A549 (cell line): ENCODE measurements around the gene SLC35D1. TPM values are rescaled to one million over a fixed set of nuclear protein-coding genes. Genes with fewer than 3 reads are reported as not detected.
A peak's percentile ranks its signal among the peaks of the same experiment; 100 is the strongest.

Experiments
- ATAC-seq, 2 experiments: fragments of 200-7000 bp in 1 of 2; fragments of >200 bp in 1 of 2; cut with Nextera tagmentation in 1 of 2; cut with Tn5 transposase in 1 of 2; 3 replicates each; pipeline versions ENCODE4 v1.8.0 to v1.9.1; 2018 to 2020; ENCODE audit warnings: mild to moderate bottlenecking in 1 of 2, moderate library complexity in 1 of 2
- CTCF ChIA-PET: fragments of 300-600 bp; sonication (Branson Sonifier 250); formaldehyde crosslinking; extraction: SDS; loops from one replicate; lab custom pipeline; 2021; ENCODE audit warnings: antibody characterized with exemption, inconsistent platforms; lab: Yijun Ruan, JAX
- POLR2A ChIA-PET: fragments of 350-600 bp; formaldehyde crosslinking; extraction: SDS; loops from one replicate; lab custom pipeline; 2021; ENCODE audit warnings: antibody characterized with exemption, inconsistent platforms; lab: Yijun Ruan, JAX
- DNase-seq, 2 experiments: peaks; one replicate each; pipeline versions ENCODE4 v3.0.0 to v3.0.0-alpha.2; 2011 to 2016; ENCODE audit warnings: low read depth in 1 of 2, low spot score in 1 of 2
- FAIRE-seq: peaks from 2 replicates; lab custom pipeline; 2011; peaks lifted over from hg19 to GRCh38; lab: Jason Lieb, UNC
- H3K27ac ChIP-seq, 2 experiments: fragments of >200 bp; sonication (Bioruptor Twin); formaldehyde crosslinking; 3 replicates each; pipeline ENCODE4 v1.5.1; 2016 to 2017
- H3K4me1 ChIP-seq: fragments of >200 bp; sonication (Bioruptor Twin); formaldehyde crosslinking; 3 replicates; pipeline ENCODE4 v1.6.1; 2016
- H3K4me2 ChIP-seq: fragments of >200 bp; sonication (Bioruptor Twin); formaldehyde crosslinking; 3 replicates; pipeline ENCODE4 v1.6.1; 2016
- H3K4me3 ChIP-seq: fragments of >200 bp; sonication (Bioruptor Twin); formaldehyde crosslinking; 3 replicates; pipeline ENCODE4 v1.5.1; 2016
- H3K9me3 ChIP-seq: fragments of >200 bp; sonication (Bioruptor Twin); formaldehyde crosslinking; 3 replicates; pipeline ENCODE4 v1.6.1; 2016
- CBX2 ChIP-seq: fragments of 200-600 bp; sonication (generic); IDR thresholded peaks from 2 replicates; pipeline ENCODE4 v1.6.1; 2016; ENCODE audit warnings: low read depth, mild to moderate bottlenecking, borderline replicate concordance
- CEBPB ChIP-seq, 2 experiments: fragments of >200 bp in 1 of 2; sonication (Bioruptor Twin) in 1 of 2; formaldehyde crosslinking in 1 of 2; IDR thresholded peaks; 2 replicates each; pipeline ENCODE4 v1.6.1; 2012 to 2016
- CHD4 ChIP-seq: fragments of 200-600 bp; sonication (generic); IDR thresholded peaks from 2 replicates; pipeline ENCODE4 v1.6.1; 2016; ENCODE audit warnings: antibody characterized with exemption, mild to moderate bottlenecking, borderline replicate concordance
- EHF ChIP-seq: fragments of 250-450 bp; sonication (Bioruptor Pico); IDR thresholded peaks from 2 replicates; pipeline ENCODE4 v1.5.0; 2020; ENCODE audit warnings: mild to moderate bottlenecking
- FOSL2 ChIP-seq, 2 experiments: fragments of 450-650 bp in 1 of 2; fragments of >200 bp in 1 of 2; sonication (Bioruptor Twin) in 1 of 2; formaldehyde crosslinking; IDR thresholded peaks; 2 replicates each; pipeline versions ENCODE4 v1.5.0 to v1.6.1; 2016 to 2020; ENCODE audit warnings: mild to moderate bottlenecking in 1 of 2, moderate library complexity in 1 of 2
- GATA3 ChIP-seq: IDR thresholded peaks from 2 replicates; pipeline ENCODE4 v1.6.1; 2012; ENCODE audit warnings: borderline replicate concordance
- HOXB13 ChIP-seq: fragments of 250-450 bp; sonication (Bioruptor Pico); IDR thresholded peaks from 2 replicates; pipeline ENCODE4 v1.5.0; 2020; ENCODE audit warnings: low read depth, mild to moderate bottlenecking, moderate library complexity
- JUNB ChIP-seq: fragments of >200 bp; sonication (Bioruptor Twin); formaldehyde crosslinking; IDR thresholded peaks from 2 replicates; pipeline ENCODE4 v1.6.1; 2016
- MAFK ChIP-seq: fragments of 450-650 bp; IDR thresholded peaks from 2 replicates; pipeline ENCODE4 v1.6.1; 2014; ENCODE audit not compliant: partially characterized antibody
- MAZ ChIP-seq: fragments of 150-350 bp; IDR thresholded peaks from 2 replicates; pipeline ENCODE4 v1.6.1; 2014; ENCODE audit warnings: antibody characterized with exemption, low read depth, low read length, borderline replicate concordance
- PHF8 ChIP-seq: fragments of 200-600 bp; sonication (generic); IDR thresholded peaks from 2 replicates; pipeline ENCODE4 v1.6.1; 2016; ENCODE audit warnings: low read depth, mild to moderate bottlenecking, antibody characterized with exemption, moderate library complexity, borderline replicate concordance
- SMC3 ChIP-seq: fragments of >200 bp; sonication (Bioruptor Twin); formaldehyde crosslinking; IDR thresholded peaks from 3 replicates; pipeline ENCODE4 v1.6.1; 2018; ENCODE audit warnings: inconsistent platforms
- ZFP36 ChIP-seq: fragments of 450-650 bp; IDR thresholded peaks from 2 replicates; pipeline ENCODE4 v1.6.1; 2014; ENCODE audit warnings: borderline replicate concordance; ENCODE audit not compliant: partially characterized antibody
- ZSCAN20 ChIP-seq: fragments of 250-450 bp; sonication (Bioruptor Pico); IDR thresholded peaks from 2 replicates; pipeline ENCODE4 v1.8.0; 2022; ENCODE audit warnings: mild to moderate bottlenecking, moderate library complexity
- WGBS: methylation state at CpG from one replicate; pipeline ENCODE4 v1.1.6; 2017; ENCODE audit errors: missing lambda C conversion rate; 5-methylcytosine and 5-hydroxymethylcytosine counted together
- polyA plus RNA-seq, 4 experiments: library from polyadenylated mRNA; depleted of rRNA in 3 of 4; stranded (reverse); fragments of >200 nt; fragmentation: RNase III in 1 of 4; extraction: RNeasy Plus Mini Kit Qiagen cat#74134 plus additional on column Dnase treatment in 1 of 4; gene quantifications; 2 replicates in 3 of 4; 3 replicates in 1 of 4; pipeline ENCODE4 v1.2.3, GENCODE V29; 2011 to 2017
- TF ChIP-seq, protein P1 (sequence below): IDR thresholded peaks from 2 replicates; pipeline ENCODE4 v1.6.1; 2012; ENCODE audit warnings: low read depth, borderline replicate concordance
- TF ChIP-seq, protein P2 (sequence below): fragments of 150-350 bp; IDR thresholded peaks from 2 replicates; pipeline ENCODE4 v1.6.1; 2014; ENCODE audit warnings: low read depth, mild to moderate bottlenecking, low read length
- TF ChIP-seq, protein P3 (sequence below): fragments of 250-450 bp; sonication (Bioruptor Pico); IDR thresholded peaks from 2 replicates; pipeline ENCODE4 v1.5.0; 2020; ENCODE audit warnings: low read depth, mild to moderate bottlenecking, moderate library complexity
- TF ChIP-seq, protein P4 (sequence below): IDR thresholded peaks from 2 replicates; pipeline ENCODE4 v1.6.1; 2012
- TF ChIP-seq, protein P5 (sequence below): fragments of >200 bp; sonication (Bioruptor Twin); formaldehyde crosslinking; IDR thresholded peaks from 3 replicates; pipeline ENCODE4 v1.5.1; 2016
- TF ChIP-seq, protein P6 (sequence below): fragments of 250-450 bp; sonication (Bioruptor Pico); IDR thresholded peaks from 2 replicates; pipeline ENCODE4 v1.5.0; 2021; ENCODE audit warnings: mild to moderate bottlenecking, moderate library complexity, borderline replicate concordance
- TF ChIP-seq, protein P7 (sequence below): IDR thresholded peaks from 2 replicates; pipeline ENCODE4 v1.6.1; 2012

The SLC35D1 gene
- polyA plus RNA-seq, 2 of the 4 experiments (the other 2 are of a cell fraction): 5.2 to 12.9 TPM

DNA sequence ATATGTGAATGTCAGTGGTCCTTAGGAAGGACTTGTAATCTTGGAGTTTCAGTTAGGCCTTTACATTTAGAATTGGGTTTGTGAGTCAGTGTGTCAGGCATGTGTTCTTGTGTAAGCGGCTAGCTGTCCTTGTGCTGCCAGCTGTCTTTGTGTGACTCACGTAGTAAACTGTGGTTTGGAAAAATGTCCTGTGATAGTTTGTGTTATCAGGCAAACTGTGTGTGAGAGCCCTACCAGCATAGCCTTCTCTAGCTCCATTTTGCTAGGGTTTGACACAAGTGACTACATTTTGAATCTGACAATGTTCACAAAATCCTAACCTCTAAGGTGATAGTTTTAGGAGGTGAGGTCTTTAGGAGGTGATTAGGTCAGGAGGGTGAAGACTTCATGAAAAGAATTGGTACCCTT, 6.9 kb upstream of the SLC35D1 start:
- H3K4me2 ChIP-seq: peak overlapping the region; percentile 32
- peaks cover 19% of the 10 kb centered on the region for H3K4me1 ChIP-seq
- ChIA-PET POLR2A (interaction anchor here (1.1 kb wide), 1 partner anchor 102 kb away, joined by 3 read pairs; no protein-coding TSS in a partner anchor), CTCF (interaction anchor here (0.7 to 1.9 kb wide), 2 partner anchors 14 to 88 kb away, joined by 3 to 6 read pairs; no protein-coding TSS in a partner anchor)
- ATAC-seq (peak; percentile 84 to 94), DNase-seq (peak; percentile 32 to 60), FAIRE-seq (no peak)
- peak overlapping the region in 1 of 2 experiments; percentile 46; a peak in 2 of 6 replicates for H3K27ac ChIP-seq
- TF ChIP-seq GATA3: peak; percentile 25; the same call in 1 of the 2 replicates
- TF ChIP-seq FOSL2 (IDR thresholded peaks at IDR 0.05): peak; percentile 38; the same call in 1 of the 2 replicates
- TF ChIP-seq FOSL2 (CRISPR knock-in tag; IDR thresholded peaks at IDR 0.05): peak; percentile 84
- TF ChIP-seq, protein P1, sequence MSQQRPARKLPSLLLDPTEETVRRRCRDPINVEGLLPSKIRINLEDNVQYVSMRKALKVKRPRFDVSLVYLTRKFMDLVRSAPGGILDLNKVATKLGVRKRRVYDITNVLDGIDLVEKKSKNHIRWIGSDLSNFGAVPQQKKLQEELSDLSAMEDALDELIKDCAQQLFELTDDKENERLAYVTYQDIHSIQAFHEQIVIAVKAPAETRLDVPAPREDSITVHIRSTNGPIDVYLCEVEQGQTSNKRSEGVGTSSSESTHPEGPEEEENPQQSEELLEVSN: no peak
- TF ChIP-seq, protein P2, sequence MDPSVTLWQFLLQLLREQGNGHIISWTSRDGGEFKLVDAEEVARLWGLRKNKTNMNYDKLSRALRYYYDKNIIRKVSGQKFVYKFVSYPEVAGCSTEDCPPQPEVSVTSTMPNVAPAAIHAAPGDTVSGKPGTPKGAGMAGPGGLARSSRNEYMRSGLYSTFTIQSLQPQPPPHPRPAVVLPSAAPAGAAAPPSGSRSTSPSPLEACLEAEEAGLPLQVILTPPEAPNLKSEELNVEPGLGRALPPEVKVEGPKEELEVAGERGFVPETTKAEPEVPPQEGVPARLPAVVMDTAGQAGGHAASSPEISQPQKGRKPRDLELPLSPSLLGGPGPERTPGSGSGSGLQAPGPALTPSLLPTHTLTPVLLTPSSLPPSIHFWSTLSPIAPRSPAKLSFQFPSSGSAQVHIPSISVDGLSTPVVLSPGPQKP: no peak
- TF ChIP-seq CBX2: no peak
- TF ChIP-seq ZFP36: no peak
- TF ChIP-seq ZSCAN20 (CRISPR knock-in tag): no peak
- TF ChIP-seq, protein P3, sequence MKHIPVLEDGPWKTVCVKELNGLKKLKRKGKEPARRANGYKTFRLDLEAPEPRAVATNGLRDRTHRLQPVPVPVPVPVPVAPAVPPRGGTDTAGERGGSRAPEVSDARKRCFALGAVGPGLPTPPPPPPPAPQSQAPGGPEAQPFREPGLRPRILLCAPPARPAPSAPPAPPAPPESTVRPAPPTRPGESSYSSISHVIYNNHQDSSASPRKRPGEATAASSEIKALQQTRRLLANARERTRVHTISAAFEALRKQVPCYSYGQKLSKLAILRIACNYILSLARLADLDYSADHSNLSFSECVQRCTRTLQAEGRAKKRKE (CRISPR knock-in tag): peak; percentile 52; the same call in 1 of the 2 replicates
- peak in 1 of 2 experiments; percentile 84; a peak in 3 of 4 replicates for TF ChIP-seq CEBPB (IDR thresholded peaks at IDR 0.05)
- TF ChIP-seq, protein P4, sequence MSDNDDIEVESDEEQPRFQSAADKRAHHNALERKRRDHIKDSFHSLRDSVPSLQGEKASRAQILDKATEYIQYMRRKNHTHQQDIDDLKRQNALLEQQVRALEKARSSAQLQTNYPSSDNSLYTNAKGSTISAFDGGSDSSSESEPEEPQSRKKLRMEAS: 0 out of 2 replicates have a peak, but pooled peaks have one; percentile 18
- TF ChIP-seq JUNB: 0 out of 2 replicates have a peak, but pooled peaks have one; percentile 33
- no peak overlapping the region for H3K4me3 ChIP-seq
- 5% methylated on average over 2 of the region's 2 CpGs for WGBS
- H3K9me3 ChIP-seq: no peaks in the 10 kb centered on the region

DNA sequence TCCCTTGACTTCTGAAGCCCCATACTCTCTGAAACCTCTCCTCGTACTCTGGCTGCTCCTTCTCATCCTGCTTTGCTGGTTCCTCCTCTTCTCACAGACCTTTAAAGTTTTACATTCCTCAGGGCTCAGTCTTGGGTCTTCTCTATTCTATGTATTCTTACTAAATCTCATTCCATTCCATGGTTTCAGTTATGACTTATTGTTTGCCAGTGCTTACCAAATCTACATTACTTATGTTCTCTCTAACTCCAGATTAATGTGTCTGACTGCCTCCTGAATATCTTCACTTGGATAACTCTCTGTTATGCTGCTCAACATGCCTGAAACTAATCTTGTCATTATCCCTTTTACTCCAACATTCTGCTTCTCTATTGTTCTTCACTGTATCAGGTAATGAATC, 5.4 kb upstream of the SLC35D1 start:
- 70% methylated on average over 1 of the region's 1 CpG for WGBS
- CTCF ChIA-PET: interaction anchor here (1.0 to 1.5 kb wide), 2 partner anchors 15 to 153 kb away, joined by 3 read pairs; no protein-coding TSS in a partner anchor
- no peak for DNase-seq
- FAIRE-seq: no peak
- no peak for ATAC-seq
- no peak overlapping the region for H3K27ac ChIP-seq
- no peaks in the 10 kb centered on the region for H3K9me3 ChIP-seq
- H3K4me3 ChIP-seq: no peak overlapping the region
- no peak overlapping the region for H3K4me2 ChIP-seq
- POLR2A ChIA-PET: no interaction called here
- peaks cover 19% of the 10 kb centered on the region for H3K4me1 ChIP-seq
- TF ChIP-seq EHF (CRISPR knock-in tag) (no peak), GATA3 (no peak), SMC3 (no peak), PHF8 (no peak), HOXB13 (CRISPR knock-in tag) (no peak), MAZ (no peak), MAFK (no peak), ZSCAN20 (CRISPR knock-in tag) (no peak), CHD4 (no peak)
- TF ChIP-seq, protein P5, sequence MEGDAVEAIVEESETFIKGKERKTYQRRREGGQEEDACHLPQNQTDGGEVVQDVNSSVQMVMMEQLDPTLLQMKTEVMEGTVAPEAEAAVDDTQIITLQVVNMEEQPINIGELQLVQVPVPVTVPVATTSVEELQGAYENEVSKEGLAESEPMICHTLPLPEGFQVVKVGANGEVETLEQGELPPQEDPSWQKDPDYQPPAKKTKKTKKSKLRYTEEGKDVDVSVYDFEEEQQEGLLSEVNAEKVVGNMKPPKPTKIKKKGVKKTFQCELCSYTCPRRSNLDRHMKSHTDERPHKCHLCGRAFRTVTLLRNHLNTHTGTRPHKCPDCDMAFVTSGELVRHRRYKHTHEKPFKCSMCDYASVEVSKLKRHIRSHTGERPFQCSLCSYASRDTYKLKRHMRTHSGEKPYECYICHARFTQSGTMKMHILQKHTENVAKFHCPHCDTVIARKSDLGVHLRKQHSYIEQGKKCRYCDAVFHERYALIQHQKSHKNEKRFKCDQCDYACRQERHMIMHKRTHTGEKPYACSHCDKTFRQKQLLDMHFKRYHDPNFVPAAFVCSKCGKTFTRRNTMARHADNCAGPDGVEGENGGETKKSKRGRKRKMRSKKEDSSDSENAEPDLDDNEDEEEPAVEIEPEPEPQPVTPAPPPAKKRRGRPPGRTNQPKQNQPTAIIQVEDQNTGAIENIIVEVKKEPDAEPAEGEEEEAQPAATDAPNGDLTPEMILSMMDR: no peak
- TF ChIP-seq, protein P2: no peak
- TF ChIP-seq, protein P3 (CRISPR knock-in tag): no peak
- TF ChIP-seq, protein P6, sequence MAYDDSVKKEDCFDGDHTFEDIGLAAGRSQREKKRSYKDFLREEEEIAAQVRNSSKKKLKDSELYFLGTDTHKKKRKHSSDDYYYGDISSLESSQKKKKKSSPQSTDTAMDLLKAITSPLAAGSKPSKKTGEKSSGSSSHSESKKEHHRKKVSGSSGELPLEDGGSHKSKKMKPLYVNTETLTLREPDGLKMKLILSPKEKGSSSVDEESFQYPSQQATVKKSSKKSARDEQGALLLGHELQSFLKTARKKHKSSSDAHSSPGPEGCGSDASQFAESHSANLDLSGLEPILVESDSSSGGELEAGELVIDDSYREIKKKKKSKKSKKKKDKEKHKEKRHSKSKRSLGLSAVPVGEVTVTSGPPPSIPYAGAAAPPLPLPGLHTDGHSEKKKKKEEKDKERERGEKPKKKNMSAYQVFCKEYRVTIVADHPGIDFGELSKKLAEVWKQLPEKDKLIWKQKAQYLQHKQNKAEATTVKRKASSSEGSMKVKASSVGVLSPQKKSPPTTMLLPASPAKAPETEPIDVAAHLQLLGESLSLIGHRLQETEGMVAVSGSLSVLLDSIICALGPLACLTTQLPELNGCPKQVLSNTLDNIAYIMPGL (CRISPR knock-in tag): no peak
- TF ChIP-seq, protein P7, sequence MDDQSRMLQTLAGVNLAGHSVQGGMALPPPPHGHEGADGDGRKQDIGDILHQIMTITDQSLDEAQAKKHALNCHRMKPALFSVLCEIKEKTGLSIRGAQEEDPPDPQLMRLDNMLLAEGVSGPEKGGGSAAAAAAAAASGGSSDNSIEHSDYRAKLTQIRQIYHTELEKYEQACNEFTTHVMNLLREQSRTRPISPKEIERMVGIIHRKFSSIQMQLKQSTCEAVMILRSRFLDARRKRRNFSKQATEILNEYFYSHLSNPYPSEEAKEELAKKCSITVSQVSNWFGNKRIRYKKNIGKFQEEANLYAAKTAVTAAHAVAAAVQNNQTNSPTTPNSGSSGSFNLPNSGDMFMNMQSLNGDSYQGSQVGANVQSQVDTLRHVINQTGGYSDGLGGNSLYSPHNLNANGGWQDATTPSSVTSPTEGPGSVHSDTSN: no peak
